ENCODE results near the gene PLK5.

PLK5 gene

GRCh38 chr19:1582201-1582600 lies 58.3 kb downstream of the PLK5 start:
- DNase-seq, result peak; percentile 74

- DNase-seq, result no peak
These were observed 60.8 kb downstream of the PLK5 start for GRCh38 chr19:1584500-1585242.

GRCh38 chr19:1585243-1585580 lies 61.3 kb downstream of the PLK5 start:
- DNase-seq, result no peak

All from NCI-H774 (cell line).